Hematopoietic multipotent progenitor cell treated with erythropoietin and hydrocortisone succinate and interleukin-3 and kit ligand, for 8 days (in vitro differentiated cells): Measurements from ENCODE around the gene KSR2.
"Not testable (repeated sequence)": the region's sequence is repeated elsewhere in the genome, so short reads cannot be mapped to it uniquely, and the experiment has no call there.

Experiments used
- DNase-seq: peaks from one replicate; pipeline ENCODE4 v3.0.0-alpha.2; 2015

KSR2 gene

GRCh38 chr12:117742721-117743120, 226.1 kb downstream of the KSR2 start:
- no peak for DNase-seq

- DNase-seq, result no peak
These were observed 230.6 kb downstream of the KSR2 start for GRCh38 chr12:117738233-117738632.

GRCh38 chr12:117733549-117733805, 235.3 kb downstream of the KSR2 start:
- no peak for DNase-seq

- no peak for DNase-seq
These were observed 235.8 kb downstream of the KSR2 start for GRCh38 chr12:117732761-117733548.

- not testable (repeated sequence) for DNase-seq
These were observed 237.7 kb downstream of the KSR2 start for GRCh38 chr12:117731131-117731530.

DNA sequence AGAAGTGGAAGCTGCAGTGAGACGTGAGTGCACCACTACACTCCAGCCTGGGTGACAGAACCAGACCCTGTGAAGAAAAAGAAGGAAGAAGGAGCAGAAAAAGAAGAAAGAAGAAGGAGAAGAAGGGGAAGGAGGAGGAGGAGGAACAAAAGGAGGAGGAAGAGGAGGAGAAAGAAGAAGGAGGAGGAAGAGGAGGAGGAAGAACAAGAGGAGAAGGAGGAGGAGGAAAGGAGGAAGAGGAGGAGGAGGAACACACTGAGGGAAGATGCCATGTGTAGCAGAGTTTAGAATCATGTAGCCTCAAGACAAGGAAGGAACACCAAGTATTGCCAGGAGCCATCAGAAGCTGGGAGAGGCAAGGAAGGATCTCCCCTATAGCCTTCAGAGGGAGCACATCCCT, 241.5 kb downstream of the KSR2 start:
- DNase-seq, result no peak

DNA sequence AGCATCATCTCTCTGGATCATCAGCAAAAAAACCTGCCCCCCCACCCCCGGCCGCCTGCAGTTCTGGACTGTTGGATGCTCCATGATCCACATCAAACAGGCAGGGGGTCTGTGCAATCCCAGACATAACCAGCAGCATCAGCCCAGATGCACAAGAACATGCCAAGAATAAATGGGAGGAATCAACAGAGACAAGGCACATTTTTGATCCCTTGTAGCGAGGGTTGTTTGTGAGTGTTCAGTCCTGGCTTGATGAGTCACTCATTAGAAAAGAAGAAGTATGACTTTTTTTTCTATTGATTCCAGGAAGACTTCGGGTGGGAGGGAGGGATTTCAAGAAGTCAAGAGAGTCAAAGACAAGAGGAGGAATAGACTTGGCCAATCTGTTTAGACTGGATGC, 244.2 kb downstream of the KSR2 start:
- DNase-seq, result no peak

- no peak for DNase-seq
These were observed 250.2 kb downstream of the KSR2 start for GRCh38 chr12:117718559-117718958.

GRCh38 chr12:117718141-117718540, 250.6 kb downstream of the KSR2 start:
- DNase-seq, result no peak

DNA sequence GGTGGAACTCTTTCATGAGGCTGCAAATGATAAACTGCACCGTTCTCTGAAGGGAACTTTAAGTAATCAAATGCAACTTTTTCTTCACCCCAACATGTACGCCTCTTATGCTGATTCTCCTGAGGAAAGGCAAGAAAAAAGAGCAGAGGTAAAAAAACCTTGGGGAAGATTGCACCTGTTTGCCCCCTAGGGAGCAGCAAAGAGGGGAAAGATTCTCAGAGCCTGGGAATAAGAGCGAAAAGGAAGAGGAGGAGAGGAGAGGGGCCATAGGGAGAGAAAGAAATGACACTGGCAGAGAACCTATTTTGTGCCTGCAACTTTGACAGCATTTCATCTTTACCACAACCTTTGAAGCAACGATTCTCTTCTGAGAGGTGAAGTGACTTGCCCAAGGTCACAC, 254.6 kb downstream of the KSR2 start:
- no peak for DNase-seq

- DNase-seq, result no peak
These were observed 258.7 kb downstream of the KSR2 start for GRCh38 chr12:117710121-117710520.

DNA sequence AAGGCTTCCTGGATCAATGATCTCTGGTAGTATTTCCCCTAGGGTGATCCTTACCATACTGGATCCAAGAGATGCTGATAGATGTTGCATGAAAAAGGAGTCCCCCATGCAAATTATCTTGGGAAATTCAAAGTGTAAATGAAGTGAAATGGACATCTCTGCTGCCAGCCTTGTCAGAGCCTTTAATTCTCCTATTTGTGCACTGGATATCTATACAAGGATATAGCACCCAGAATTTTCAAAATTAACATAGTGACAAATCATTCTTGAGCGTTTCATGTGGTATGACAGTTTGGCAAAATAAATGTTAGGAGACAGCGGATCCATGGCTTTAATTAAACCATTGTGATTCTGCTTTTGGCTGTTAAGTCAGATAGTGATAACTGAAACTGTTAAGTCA, 260.9 kb downstream of the KSR2 start:
- no peak for DNase-seq

GRCh38 chr12:117703584-117703983, 265.2 kb downstream of the KSR2 start:
- no peak for DNase-seq

GRCh38 chr12:117702741-117703140, 266.0 kb downstream of the KSR2 start:
- no peak for DNase-seq

GRCh38 chr12:117699575-117699974, 269.2 kb downstream of the KSR2 start:
- DNase-seq, result no peak

DNA sequence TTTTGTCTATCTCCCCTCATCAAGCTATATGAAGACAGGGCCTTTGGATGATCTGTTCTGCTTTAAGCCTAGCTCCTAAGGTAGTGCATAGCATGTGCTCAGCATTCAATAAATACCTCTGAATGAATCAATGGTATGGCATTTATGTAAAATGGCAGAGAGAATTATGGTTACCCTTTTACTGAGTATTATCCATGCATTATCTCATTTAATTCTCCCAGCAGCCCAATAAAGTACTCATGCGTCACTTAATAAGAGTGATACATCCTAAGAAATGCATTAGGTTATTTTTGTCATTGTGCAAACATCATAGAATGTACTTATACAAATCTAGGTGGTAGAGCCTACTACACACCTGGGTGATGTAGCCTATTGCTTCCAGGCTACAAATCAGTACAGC, 269.7 kb downstream of the KSR2 start:
- no peak for DNase-seq

- no peak for DNase-seq
These were observed 272.8 kb downstream of the KSR2 start for GRCh38 chr12:117695956-117696355.

GRCh38 chr12:117692512-117692911, 276.3 kb downstream of the KSR2 start:
- DNase-seq, result no peak

GRCh38 chr12:117689857-117690256, 278.9 kb downstream of the KSR2 start:
- no peak for DNase-seq

DNA sequence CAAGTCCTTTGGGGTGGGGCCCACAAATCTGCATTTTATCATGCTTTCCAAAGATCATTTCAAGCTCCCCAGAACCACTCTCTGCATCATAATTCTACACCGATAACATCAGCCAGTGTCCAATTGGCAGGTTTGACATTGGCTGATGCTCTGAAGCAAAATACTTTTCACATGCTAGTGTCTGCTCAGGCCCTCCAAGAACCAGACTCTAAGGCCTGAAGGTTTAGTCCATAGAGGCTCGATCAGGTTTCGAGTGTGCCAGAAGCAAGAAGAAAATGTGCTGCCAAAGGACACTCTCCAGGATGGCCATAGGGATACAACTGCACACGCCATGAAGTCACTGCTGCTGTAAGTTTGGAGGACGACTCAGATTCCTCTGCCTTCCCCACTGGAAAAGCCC, 280.3 kb downstream of the KSR2 start:
- DNase-seq, result no peak

GRCh38 chr12:117686911-117687377, 281.8 kb downstream of the KSR2 start:
- no peak for DNase-seq

GRCh38 chr12:117686210-117686609, 282.6 kb downstream of the KSR2 start:
- DNase-seq, result no peak

GRCh38 chr12:117685110-117685926, 283.5 kb downstream of the KSR2 start:
- no peak for DNase-seq

DNA sequence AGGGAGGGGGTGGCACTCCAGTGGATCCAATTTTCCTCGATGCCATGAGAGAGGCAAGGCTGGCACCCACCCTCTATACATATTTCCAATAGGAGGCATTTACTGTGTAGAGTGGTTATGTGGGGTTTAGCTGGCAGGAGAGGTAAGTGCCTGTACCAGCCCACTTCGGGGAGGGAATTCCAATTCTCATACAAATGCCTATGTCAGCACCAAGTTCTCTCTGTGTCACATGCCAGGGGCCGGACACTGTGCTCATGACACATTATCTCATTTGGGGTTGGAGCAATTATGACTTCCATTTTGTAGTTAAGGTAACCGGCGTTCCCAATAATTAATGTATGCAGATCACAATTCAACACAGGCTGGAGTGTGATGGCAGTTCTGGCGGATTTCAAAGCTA, 284.3 kb downstream of the KSR2 start:
- no peak for DNase-seq

DNA sequence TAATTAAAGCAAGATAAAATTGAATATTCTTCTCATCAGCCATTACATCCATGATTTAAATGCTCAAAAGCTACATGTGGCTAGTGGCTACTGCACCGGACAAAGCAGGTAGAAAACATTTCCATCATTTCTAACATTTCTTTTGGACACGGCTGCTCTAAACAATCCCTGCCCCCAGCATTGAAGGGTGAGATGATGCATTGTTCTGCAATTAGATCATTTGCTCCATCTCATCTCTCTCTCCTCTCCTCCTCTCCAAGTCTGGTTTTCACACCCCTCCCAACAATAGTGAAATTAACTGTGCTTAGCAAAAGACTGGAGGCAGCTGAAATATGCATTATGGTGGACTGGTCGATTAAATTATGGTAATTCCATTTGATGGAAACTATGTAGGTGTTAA, 288.5 kb downstream of the KSR2 start:
- DNase-seq, result no peak
